ENCODE measurements around the gene SEC16B. TPM values are rescaled to one million over a fixed set of nuclear protein-coding genes. Genes with fewer than 3 reads are reported as not detected.
"Not testable (repeated sequence)": the region's sequence is repeated elsewhere in the genome, so short reads cannot be mapped to it uniquely, and the experiment has no call there.

Gene SEC16B
- total and polyA plus RNA-seq, 9 donors = 5.5 to 8.5 (median 7.0) TPM

DNA sequence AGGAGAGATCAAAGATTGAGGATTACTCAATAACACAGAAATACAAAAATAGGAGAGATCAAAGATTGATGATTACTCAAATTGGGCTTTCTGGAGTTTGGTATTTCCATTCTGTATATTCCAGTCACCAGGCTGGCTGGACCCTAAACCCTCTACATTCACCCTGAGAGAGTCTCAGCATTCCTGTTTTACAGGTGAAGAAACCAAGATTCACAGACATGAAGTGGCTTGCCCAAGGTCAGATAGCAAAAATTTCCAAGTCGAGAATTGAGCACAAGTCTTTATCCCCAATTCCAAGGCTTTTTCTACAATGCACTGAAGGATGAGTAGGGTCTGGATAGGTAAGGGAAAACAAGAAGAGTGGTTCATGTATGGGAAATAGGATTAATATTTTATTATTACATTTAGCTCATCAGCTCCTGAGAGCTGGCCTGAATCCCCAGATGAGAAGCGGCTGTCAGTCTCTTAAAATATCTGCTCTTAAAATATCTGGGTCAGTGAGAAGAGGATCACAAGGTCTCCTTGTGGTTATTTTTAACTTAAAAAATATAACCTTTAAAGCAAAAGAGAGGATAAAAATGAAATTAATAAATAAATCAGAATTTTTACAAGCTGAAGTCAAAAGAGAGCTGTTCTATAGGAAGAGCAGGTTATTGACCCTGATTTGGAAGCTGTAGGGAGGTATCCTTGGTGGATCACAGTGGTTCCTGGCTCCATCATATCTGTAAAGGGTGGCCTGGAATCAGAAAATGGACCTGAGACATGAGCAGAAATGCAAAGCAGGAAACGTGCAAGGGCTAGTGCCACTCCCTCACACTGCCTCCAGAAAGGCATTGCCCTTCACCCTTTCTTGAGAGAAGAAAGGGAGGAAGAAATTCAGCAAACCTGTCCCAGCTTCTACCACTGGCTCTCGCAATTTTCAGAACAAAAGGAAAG is 29.1 kb upstream of the SEC16B start:
- peaks cover 5% of the 10 kb centered on the region for H3K4me1 ChIP-seq (ENCODE audit: control insufficient read depth, insufficient read depth, low read length)
- no peak overlapping the region for H3K4me3 ChIP-seq (ENCODE audit: low read length)
- WGBS (ENCODE audit: insufficient coverage) = no CpG with 5 or more reads among the region's 4 CpGs
- no peak for DNase-seq
- no peak overlapping the region for H3K27ac ChIP-seq (ENCODE audit: low read length)
- no peaks in the 10 kb centered on the region for H3K27me3 ChIP-seq (ENCODE audit: control insufficient read depth, insufficient read depth, low read length)
- no peaks in the 10 kb centered on the region for H3K9me3 ChIP-seq (replicated peaks; ENCODE audit: control insufficient read depth, low read depth, low read length)
- no peaks in the 10 kb centered on the region for H3K36me3 ChIP-seq (ENCODE audit: control insufficient read depth, insufficient read depth, low read length)

DNA sequence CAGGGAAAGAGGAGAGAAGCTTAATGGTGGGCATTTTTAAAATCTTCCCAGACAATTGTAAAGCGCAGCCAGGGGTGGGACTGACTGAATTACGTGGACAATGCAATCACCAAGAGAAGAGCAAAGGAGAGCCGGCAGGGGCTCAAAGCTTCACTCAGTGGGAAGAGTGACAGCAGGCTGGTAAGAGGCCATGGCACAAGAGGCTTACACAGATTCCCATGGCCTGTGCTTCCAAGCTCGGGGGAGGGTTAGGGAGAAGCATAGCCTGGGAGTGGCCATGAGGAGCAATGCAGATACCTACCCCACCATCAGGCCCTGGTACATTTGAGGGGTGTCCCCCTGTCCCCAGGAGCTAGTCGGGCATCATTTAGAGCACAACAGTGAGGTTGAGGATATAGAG is 27.1 kb upstream of the SEC16B start:
- no peaks in the 10 kb centered on the region for H3K9me3 ChIP-seq (replicated peaks; ENCODE audit: control insufficient read depth, low read depth, low read length)
- WGBS (ENCODE audit: insufficient coverage) = 81% methylated on average over 3 of the region's 5 CpGs
- H3K36me3 ChIP-seq (ENCODE audit: control insufficient read depth, insufficient read depth, low read length) = no peaks in the 10 kb centered on the region
- no peak for DNase-seq
- no peaks in the 10 kb centered on the region for H3K27me3 ChIP-seq (ENCODE audit: control insufficient read depth, insufficient read depth, low read length)
- H3K27ac ChIP-seq (ENCODE audit: low read length) = no peak overlapping the region
- peaks cover 5% of the 10 kb centered on the region for H3K4me1 ChIP-seq (ENCODE audit: control insufficient read depth, insufficient read depth, low read length)
- H3K4me3 ChIP-seq (ENCODE audit: low read length) = no peak overlapping the region

DNA sequence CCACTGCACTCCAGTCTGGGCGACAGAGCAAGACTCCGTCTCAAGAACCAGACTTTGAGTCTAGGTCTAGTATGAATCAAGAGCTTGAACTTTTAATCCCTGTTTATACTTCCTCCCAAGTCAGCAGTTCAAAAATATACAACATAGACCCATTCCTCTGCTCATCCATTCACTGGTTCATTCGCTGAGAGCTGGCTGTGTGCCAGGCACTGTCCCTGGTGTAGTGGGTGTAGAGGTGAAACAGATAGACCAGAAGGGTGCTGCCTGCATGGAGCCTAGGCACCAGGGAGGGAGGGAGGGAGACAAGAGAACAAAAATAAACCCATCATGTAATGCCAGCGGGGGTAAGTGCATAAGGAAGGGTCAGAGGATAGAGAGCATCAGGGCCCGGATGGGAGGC is 25.5 kb upstream of the SEC16B start:
- no peak overlapping the region for H3K27ac ChIP-seq (ENCODE audit: low read length)
- no peaks in the 10 kb centered on the region for H3K27me3 ChIP-seq (ENCODE audit: control insufficient read depth, insufficient read depth, low read length)
- no peaks in the 10 kb centered on the region for H3K9me3 ChIP-seq (replicated peaks; ENCODE audit: control insufficient read depth, low read depth, low read length)
- H3K4me3 ChIP-seq (ENCODE audit: low read length) = no peak overlapping the region
- 86% methylated on average over 2 of the region's 5 CpGs for WGBS (ENCODE audit: insufficient coverage)
- DNase-seq = no peak
- H3K36me3 ChIP-seq (ENCODE audit: control insufficient read depth, insufficient read depth, low read length) = no peaks in the 10 kb centered on the region
- H3K4me1 ChIP-seq (ENCODE audit: control insufficient read depth, insufficient read depth, low read length) = peaks cover 5% of the 10 kb centered on the region

DNA sequence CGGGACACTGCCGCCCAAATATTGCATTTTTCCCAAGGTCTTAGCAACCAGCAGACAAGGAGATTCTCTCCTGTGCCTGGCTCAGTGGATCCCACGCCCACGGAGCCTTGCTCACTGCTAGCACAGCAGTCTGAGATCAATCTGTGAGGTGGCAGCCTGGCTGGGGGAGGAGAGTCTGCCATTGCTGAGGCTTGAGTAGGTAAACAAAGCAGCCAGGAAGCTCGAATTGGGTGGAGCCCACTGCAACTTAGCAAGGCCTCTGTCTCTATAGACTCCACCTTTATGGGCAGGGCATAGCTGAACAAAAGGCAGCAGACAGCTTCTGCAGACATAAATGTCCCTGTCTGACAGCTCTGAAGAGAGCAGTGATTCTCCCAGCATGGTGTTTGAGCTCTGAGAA is 16.4 kb upstream of the SEC16B start:
- WGBS (ENCODE audit: insufficient coverage) = 72% methylated on average over 4 of the region's 5 CpGs
- not testable (repeated sequence) for H3K4me1 ChIP-seq (ENCODE audit: control insufficient read depth, insufficient read depth, low read length); H3K27ac ChIP-seq (ENCODE audit: low read length); H3K27me3 ChIP-seq (ENCODE audit: control insufficient read depth, insufficient read depth, low read length); DNase-seq; H3K9me3 ChIP-seq (replicated peaks; ENCODE audit: control insufficient read depth, low read depth, low read length); H3K36me3 ChIP-seq (ENCODE audit: control insufficient read depth, insufficient read depth, low read length); H3K4me3 ChIP-seq (ENCODE audit: low read length)

DNA sequence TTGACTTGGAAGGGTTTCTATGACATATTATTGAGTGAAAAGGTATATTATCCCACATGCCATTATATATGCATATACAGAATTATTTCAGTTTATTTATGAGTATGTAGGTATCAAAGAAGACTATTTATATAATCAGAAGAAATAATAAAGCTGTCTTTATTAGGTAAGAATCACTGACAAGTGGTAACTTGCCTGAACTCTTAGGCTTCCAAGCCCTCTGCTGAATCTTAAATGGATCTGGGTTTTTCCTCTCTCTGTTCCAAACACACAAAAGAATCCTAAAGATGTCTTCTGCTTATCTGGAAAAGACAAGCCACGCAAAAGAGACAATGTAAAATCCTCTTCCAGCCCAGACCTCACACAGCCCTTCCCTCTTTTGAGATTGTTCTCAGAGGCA is 14.9 kb upstream of the SEC16B start:
- Histone ChIP-seq H3K9me3 (replicated peaks; ENCODE audit: control insufficient read depth, low read depth, low read length) (no peaks in the 10 kb centered on the region), H3K4me1 (ENCODE audit: control insufficient read depth, insufficient read depth, low read length) (peaks cover 6% of the 10 kb centered on the region), H3K36me3 (ENCODE audit: control insufficient read depth, insufficient read depth, low read length) (no peaks in the 10 kb centered on the region), H3K27me3 (ENCODE audit: control insufficient read depth, insufficient read depth, low read length) (no peaks in the 10 kb centered on the region), H3K4me3 (ENCODE audit: low read length) (no peak overlapping the region), H3K27ac (ENCODE audit: low read length) (no peak overlapping the region)
- no peak for DNase-seq
- WGBS (ENCODE audit: insufficient coverage) = 100% methylated on average over 1 of the region's 1 CpG

DNA sequence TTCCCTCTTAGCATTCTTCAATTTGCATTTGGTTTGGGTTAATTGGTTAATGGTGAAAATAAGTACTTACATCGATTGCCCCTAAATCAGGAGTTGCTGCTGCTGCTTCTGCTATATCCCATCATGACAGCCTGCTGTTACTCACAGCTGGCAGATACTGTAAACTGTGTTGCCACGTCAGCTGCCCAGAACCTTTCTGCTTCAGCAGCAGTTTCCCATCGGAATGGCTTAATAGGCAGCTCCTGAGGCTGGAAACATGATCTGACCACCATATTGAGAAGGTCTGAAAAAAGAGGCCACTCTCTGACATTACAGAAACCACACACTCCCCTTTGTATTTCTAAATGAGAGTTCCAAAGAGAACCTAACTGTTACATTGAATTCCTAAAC is 14.3 kb upstream of the SEC16B start:
- Histone ChIP-seq H3K27me3 (ENCODE audit: control insufficient read depth, insufficient read depth, low read length) (no peaks in the 10 kb centered on the region), H3K36me3 (ENCODE audit: control insufficient read depth, insufficient read depth, low read length) (no peaks in the 10 kb centered on the region), H3K4me1 (ENCODE audit: control insufficient read depth, insufficient read depth, low read length) (peaks cover 6% of the 10 kb centered on the region), H3K27ac (ENCODE audit: low read length) (peak overlapping the region; percentile 89), H3K9me3 (replicated peaks; ENCODE audit: control insufficient read depth, low read depth, low read length) (no peaks in the 10 kb centered on the region), H3K4me3 (ENCODE audit: low read length) (peak overlapping the region; percentile 38)
- DNase-seq = peak; percentile 98
- WGBS (ENCODE audit: insufficient coverage) = 16% methylated on average over 3 of the region's 3 CpGs

DNA sequence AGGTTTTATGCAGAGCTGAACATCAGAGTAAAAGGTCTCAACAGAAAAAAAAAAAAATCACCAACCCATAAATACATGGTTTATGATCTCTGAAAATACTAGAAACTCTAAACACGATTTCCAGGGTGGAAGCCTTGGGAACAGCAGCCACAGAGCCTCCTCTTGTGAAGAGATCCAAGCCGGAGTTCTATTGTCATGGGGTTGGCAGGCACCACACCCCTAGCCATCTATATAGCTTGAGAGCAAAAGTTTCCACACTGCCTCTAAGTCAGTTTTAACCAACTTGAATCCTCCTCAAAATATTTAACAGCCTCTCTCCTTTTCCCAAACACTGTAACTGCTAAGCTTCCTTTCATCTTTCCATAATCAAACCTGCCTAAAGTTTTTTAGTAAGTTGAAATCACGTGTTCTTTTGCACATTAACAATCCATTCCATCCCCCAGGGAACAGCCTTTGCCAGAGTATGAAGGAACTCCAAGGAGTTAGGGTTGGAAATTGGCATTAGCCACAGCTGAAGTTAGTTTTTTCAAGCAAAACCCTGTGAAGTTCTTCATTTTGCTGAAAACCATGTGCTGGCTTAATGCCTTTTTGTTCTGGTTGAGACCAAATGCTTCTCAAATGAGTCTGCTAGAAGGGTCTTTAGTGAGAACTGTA is 13.8 kb upstream of the SEC16B start:
- H3K36me3 ChIP-seq (ENCODE audit: control insufficient read depth, insufficient read depth, low read length) = no peaks in the 10 kb centered on the region
- H3K9me3 ChIP-seq (replicated peaks; ENCODE audit: control insufficient read depth, low read depth, low read length) = no peaks in the 10 kb centered on the region
- 33% methylated on average over 1 of the region's 3 CpGs for WGBS (ENCODE audit: insufficient coverage)
- H3K4me3 ChIP-seq (ENCODE audit: low read length) = peak overlapping the region; percentile 38
- H3K4me1 ChIP-seq (ENCODE audit: control insufficient read depth, insufficient read depth, low read length) = peaks cover 6% of the 10 kb centered on the region
- peak; percentile 87 for DNase-seq
- no peaks in the 10 kb centered on the region for H3K27me3 ChIP-seq (ENCODE audit: control insufficient read depth, insufficient read depth, low read length)
- H3K27ac ChIP-seq (ENCODE audit: low read length) = peak overlapping the region; percentile 89

DNA sequence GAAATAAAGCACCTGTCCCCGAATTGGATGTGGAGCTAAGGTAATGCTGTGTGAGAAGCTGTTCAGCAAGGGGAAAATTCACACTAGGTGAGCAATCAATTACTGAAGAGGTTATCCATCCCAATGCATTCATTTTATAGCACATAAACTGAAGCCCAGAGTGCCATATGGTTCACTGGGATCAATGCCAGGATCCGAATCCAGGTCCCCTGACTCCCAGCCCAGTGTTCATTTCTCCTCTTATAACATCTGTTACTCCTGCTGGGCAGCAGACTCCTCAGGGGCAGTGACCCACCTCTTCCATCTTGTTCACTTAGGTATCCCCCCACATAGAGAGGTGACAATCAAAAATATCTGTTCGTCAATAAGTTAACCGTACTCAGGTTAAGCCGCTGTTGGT is 13.2 kb upstream of the SEC16B start:
- peak; percentile 43 for DNase-seq
- peaks cover 6% of the 10 kb centered on the region for H3K4me1 ChIP-seq (ENCODE audit: control insufficient read depth, insufficient read depth, low read length)
- peak overlapping the region; percentile 89 for H3K27ac ChIP-seq (ENCODE audit: low read length)
- WGBS (ENCODE audit: insufficient coverage) = 50% methylated on average over 1 of the region's 5 CpGs
- no peaks in the 10 kb centered on the region for H3K27me3 ChIP-seq (ENCODE audit: control insufficient read depth, insufficient read depth, low read length)
- no peaks in the 10 kb centered on the region for H3K9me3 ChIP-seq (replicated peaks; ENCODE audit: control insufficient read depth, low read depth, low read length)
- peak overlapping the region; percentile 38 for H3K4me3 ChIP-seq (ENCODE audit: low read length)
- peaks cover 2% of the 10 kb centered on the region for H3K36me3 ChIP-seq (ENCODE audit: control insufficient read depth, insufficient read depth, low read length)

DNA sequence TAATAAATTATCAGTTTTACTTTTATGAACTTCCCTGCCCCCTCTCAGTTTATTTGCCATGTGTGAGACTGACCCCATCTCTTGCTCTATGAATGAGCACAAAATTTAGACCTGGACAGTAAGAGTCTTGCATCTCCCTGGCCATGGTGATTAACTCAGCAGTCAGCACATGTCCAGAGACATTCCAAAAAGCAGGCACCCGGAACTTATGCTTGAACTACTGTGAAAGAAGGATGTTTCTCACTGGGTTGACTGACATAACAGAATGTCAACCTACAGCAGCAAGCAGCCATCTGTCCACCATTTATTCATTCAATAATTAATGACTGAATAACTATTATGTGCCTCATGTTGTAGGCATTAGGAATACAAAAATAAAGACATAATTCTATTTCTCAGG is 11.3 kb upstream of the SEC16B start:
- Histone ChIP-seq H3K27ac (ENCODE audit: low read length) (no peak overlapping the region), H3K4me3 (ENCODE audit: low read length) (no peak overlapping the region), H3K4me1 (ENCODE audit: control insufficient read depth, insufficient read depth, low read length) (peaks cover 6% of the 10 kb centered on the region), H3K27me3 (ENCODE audit: control insufficient read depth, insufficient read depth, low read length) (no peaks in the 10 kb centered on the region), H3K36me3 (ENCODE audit: control insufficient read depth, insufficient read depth, low read length) (peaks cover 2% of the 10 kb centered on the region), H3K9me3 (replicated peaks; ENCODE audit: control insufficient read depth, low read depth, low read length) (no peaks in the 10 kb centered on the region)
- DNase-seq = no peak
- WGBS (ENCODE audit: insufficient coverage) = no CpG with 5 or more reads among the region's 1 CpG

DNA sequence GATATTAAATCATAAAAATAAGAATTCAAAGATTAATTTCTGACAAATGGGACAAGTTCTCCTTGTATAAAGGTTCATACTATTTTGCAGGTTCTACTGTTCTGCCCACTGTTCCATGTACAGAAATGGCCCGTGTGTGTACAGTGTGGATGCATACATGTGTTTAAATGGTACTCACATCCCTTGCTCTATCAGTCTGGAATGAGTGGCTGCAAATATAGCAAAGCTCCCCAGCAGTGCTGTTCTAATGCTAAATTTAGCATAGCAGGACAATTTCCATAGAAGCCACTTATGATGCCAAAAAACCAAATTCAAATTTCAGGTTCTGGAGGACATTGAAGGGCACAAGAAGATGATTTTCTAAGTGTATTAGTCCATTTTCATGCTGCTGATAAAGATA is 9.4 kb upstream of the SEC16B start:
- Histone ChIP-seq H3K27ac (ENCODE audit: low read length) (no peak overlapping the region), H3K4me1 (ENCODE audit: control insufficient read depth, insufficient read depth, low read length) (peaks cover 6% of the 10 kb centered on the region), H3K36me3 (ENCODE audit: control insufficient read depth, insufficient read depth, low read length) (peaks cover 2% of the 10 kb centered on the region), H3K4me3 (ENCODE audit: low read length) (no peak overlapping the region), H3K27me3 (ENCODE audit: control insufficient read depth, insufficient read depth, low read length) (no peaks in the 10 kb centered on the region), H3K9me3 (replicated peaks; ENCODE audit: control insufficient read depth, low read depth, low read length) (no peaks in the 10 kb centered on the region)
- no peak for DNase-seq
- no CpG with 5 or more reads among the region's 1 CpG for WGBS (ENCODE audit: insufficient coverage)
